HEK293 (cell line): Measurements from ENCODE around the gene TNIK.
"Not testable (repeated sequence)": the region's sequence is repeated elsewhere in the genome, so short reads cannot be mapped to it uniquely, and the experiment has no call there.

Source experiments
- BCL11A ChIP-seq: fragments of 450-650 bp; formaldehyde crosslinking; IDR thresholded peaks from 2 replicates; pipeline ENCODE4 v1.5.1; 2016; ENCODE audit warnings: low read depth, missing biosample characterization, missing genetic modification characterization
- GFI1B ChIP-seq: fragments of 450-650 bp; formaldehyde crosslinking; IDR thresholded peaks from 2 replicates; pipeline ENCODE4 v1.5.1; 2016; ENCODE audit warnings: missing biosample characterization, missing genetic modification characterization
- SCRT2 ChIP-seq: fragments of 450-650 bp; formaldehyde crosslinking; IDR thresholded peaks from 2 replicates; pipeline ENCODE4 v1.5.1; 2016; ENCODE audit warnings: missing biosample characterization, missing genetic modification characterization
- WT1 ChIP-seq: fragments of 450-650 bp; formaldehyde crosslinking; IDR thresholded peaks from 2 replicates; pipeline ENCODE4 v1.5.1; 2016; ENCODE audit warnings: missing biosample characterization, missing genetic modification characterization
- ZBTB48 ChIP-seq: fragments of 450-650 bp; formaldehyde crosslinking; IDR thresholded peaks from 2 replicates; pipeline ENCODE4 v1.5.1; 2016; ENCODE audit warnings: missing biosample characterization, missing genetic modification characterization
- ZNF416 ChIP-seq: fragments of 450-650 bp; formaldehyde crosslinking; IDR thresholded peaks from 2 replicates; pipeline ENCODE4 v1.5.1; 2016; ENCODE audit warnings: missing biosample characterization, missing genetic modification characterization
- ZNF561 ChIP-seq: fragments of 450-650 bp; IDR thresholded peaks from 2 replicates; pipeline ENCODE4 v1.5.1; 2018; ENCODE audit warnings: missing biosample characterization, missing genetic modification characterization, borderline replicate concordance
- TF ChIP-seq, protein P1 (sequence below): fragments of 450-650 bp; formaldehyde crosslinking; IDR thresholded peaks from 2 replicates; pipeline ENCODE4 v1.5.1; 2016; ENCODE audit warnings: missing biosample characterization, missing genetic modification characterization
- TF ChIP-seq, protein P2 (sequence below): fragments of 450-650 bp; formaldehyde crosslinking; IDR thresholded peaks from 2 replicates; pipeline ENCODE4 v1.5.1; 2016; ENCODE audit warnings: missing biosample characterization, missing genetic modification characterization, low read depth

DNA sequence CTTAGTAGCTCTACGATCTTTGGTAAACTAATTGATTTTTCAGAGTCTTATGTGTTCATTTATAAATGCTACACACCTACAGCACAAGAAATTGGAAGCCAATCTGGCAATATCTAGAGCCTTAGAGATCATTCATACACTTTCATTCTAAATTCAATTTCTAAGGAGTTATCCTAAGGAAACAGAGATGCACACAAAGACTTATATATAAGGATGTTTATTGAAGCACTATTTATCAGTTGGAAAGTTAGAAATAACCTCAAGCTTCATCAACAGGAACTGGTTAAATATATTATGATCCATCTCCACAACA lies 12.7 kb downstream of the TNIK start:
- not testable (repeated sequence) for TF ChIP-seq BCL11A (tag by site-specific recombination); GFI1B (tag by site-specific recombination); WT1; ZBTB48; SCRT2 (tag by site-specific recombination); ZNF561 (tag by site-specific recombination); ZNF416 (tag by site-specific recombination)
- TF ChIP-seq, protein P1, sequence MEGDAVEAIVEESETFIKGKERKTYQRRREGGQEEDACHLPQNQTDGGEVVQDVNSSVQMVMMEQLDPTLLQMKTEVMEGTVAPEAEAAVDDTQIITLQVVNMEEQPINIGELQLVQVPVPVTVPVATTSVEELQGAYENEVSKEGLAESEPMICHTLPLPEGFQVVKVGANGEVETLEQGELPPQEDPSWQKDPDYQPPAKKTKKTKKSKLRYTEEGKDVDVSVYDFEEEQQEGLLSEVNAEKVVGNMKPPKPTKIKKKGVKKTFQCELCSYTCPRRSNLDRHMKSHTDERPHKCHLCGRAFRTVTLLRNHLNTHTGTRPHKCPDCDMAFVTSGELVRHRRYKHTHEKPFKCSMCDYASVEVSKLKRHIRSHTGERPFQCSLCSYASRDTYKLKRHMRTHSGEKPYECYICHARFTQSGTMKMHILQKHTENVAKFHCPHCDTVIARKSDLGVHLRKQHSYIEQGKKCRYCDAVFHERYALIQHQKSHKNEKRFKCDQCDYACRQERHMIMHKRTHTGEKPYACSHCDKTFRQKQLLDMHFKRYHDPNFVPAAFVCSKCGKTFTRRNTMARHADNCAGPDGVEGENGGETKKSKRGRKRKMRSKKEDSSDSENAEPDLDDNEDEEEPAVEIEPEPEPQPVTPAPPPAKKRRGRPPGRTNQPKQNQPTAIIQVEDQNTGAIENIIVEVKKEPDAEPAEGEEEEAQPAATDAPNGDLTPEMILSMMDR (tag by site-specific recombination), result not testable (repeated sequence)
- TF ChIP-seq, protein P2, sequence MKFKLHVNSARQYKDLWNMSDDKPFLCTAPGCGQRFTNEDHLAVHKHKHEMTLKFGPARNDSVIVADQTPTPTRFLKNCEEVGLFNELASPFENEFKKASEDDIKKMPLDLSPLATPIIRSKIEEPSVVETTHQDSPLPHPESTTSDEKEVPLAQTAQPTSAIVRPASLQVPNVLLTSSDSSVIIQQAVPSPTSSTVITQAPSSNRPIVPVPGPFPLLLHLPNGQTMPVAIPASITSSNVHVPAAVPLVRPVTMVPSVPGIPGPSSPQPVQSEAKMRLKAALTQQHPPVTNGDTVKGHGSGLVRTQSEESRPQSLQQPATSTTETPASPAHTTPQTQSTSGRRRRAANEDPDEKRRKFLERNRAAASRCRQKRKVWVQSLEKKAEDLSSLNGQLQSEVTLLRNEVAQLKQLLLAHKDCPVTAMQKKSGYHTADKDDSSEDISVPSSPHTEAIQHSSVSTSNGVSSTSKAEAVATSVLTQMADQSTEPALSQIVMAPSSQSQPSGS (tag by site-specific recombination), result not testable (repeated sequence)
